CD4-positive, alpha-beta T cell treated with Interleukin-2 at 100 ng/mL for 4 hours (primary cell): ENCODE measurements around the gene COLEC11.
A peak's percentile ranks its signal among the peaks of the same experiment; 100 is the strongest.
"Not testable (repeated sequence)": the region's sequence is repeated elsewhere in the genome, so short reads cannot be mapped to it uniquely, and the experiment has no call there.

ENCODE experiments used
- DNase-seq: peaks from one replicate; pipeline ENCODE4 v3.0.0-alpha.2; 2020; ENCODE audit warnings: low spot score

Gene COLEC11

DNA sequence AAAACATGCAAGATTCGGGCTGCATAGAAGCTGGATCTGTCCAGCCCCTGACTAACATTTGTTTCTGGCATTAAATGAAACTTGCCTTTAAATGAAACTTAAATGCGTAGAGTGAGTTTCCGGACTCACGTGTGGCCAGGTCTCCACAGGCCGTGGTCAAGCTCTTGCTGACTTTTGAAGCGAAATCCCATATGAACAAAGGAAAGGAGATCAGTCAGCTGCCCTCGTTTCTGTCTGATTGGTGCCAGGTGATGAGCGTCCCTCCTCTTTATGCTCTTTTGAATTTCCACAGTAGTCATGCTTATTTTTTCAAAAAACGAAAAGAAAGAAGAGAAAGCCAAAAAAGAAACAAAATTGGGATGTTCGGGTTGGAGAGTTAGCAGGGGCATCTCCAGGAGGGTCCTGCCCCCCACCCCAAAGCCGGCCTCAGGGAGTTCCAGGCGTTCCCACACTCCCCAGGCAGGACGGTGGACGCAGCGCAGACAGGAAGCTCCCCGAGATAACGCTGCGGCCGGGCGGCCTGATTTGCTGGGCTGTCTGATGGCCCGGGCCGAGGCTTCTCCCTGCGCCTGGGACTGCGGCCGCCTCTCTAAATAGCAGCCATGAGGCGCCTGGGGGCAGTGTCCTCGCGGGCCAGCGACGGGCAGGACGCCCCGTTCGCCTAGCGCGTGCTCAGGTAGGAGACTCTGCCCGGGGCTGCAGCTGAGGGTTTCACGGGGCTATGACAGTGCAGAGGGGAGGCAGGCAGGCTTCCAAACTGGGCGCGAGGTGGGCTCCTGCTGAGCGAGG lies at the start of gene COLEC11:
Gene COLEC11, plus strand, starts transcription at position 620 of the 789 bp plus-strand sequence. CDS start 9,229 bp downstream, outside the sequence.
- DNase-seq, result no peak

- DNase-seq, result no peak
Observed at GRCh38 chr2:3545788-3546478, 49.0 kb upstream of the COLEC11 start.

DNA sequence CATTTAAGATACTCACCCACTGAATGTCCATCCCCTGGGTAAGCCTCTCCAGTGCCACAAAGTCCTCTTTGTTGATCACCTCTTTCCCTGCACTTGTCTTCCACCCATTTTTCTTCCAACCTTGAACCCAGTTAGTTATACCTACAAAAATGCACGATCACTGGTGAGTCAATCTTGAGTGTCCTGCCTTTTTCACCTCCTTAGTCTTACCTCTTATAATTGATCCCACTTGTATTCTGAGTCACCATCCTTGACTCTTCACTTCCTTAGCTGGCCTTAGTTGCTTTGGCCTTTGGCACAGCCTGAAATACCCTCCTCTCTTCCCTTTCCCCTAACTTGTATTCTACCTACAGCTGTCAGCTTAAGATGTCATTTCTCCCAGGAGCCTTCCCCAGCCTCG lies 47.0 kb upstream of the COLEC11 start:
- DNase-seq, result no peak

DNA sequence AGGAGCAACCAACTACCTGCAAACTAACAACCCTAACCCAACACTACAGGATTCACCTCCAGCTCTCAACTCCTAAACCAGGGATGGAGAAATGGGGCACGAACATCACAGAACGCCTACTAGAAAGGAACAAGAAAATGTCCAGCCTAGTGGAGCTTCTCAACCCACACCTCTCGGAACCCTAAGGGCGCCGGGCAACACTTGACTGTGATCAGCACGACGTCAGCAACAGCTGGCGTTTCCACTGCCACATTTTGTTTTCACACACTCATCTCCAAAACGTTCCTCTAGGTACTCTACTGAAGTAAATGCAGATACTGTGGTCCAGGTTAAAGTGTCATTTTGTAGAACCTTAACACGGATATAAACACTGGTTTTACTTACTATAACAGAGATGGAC lies 41.0 kb upstream of the COLEC11 start:
- no peak for DNase-seq

DNA sequence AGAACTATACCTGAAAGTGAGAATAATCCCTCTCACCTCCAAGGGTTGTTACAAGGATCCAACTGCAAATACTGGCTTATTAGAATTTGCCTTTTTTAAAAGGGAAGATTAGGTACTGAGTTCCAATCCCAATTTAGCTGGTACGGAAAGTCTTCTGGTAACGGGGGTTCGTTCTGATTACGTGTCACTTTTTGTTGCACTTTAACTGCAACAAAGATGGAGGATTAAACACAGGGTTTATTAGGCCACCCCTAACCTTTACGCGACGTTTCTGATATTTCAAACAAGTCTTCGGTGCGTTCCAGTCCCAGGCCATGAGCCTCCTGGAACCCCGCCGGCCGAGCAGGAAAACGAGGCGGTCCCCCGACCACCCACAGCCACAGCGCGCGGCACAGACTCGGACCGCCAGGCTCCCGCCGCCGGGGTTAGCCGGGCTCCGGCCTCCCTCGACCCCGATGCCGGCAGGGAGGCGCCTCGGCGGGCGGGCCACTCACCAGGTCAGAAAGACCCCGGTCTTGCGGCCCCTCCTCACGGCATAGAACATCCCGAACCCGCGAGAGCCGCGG lies 37.2 kb upstream of the COLEC11 start:
- peak; percentile 19 for DNase-seq

DNA sequence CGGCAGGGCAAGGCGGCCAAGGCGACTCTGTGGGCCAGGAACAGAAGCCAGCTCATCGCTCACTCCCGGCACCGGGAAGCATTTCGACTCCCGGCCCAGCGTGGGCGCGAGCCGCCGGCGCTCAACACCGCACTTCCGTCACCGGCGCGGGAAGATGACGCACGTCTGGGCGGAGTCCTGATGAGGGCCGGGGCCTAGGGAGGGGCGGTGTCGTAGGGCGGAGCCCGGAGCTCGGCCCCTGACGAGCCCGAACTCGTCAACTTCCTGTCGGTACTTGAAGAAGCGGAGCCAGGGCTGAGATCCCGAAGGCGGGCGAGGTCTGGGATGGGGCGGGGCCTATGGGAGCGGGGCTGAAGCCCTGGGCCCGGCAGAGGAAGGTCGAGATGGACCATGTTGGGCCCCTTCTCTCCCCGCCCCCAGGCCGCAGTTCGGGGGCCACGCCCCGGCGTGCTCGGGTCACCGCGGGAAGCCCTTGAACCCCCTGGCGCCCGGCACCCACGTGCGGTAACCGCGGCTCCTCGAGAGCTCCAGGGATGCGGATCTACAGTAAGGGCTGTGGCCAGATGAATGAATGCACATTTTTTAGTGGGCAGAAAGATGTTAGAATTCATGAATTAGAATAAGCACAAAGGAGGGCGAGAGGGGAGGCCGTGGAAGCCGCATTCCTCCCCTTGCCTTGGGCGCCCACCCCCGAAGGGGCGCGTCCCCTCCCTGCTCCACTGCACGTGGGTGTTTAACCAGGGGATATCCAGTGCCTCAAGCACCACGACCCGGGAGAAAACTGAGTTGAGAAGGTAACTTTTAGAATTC lies 36.5 kb upstream of the COLEC11 start, which contains the start of gene RNASEH1:
Gene RNASEH1, minus strand, starts transcription at position 129 of the 810 bp plus-strand sequence. Its CDS starts 73 bp downstream, at position 56.
- peak; percentile 97 for DNase-seq

DNA sequence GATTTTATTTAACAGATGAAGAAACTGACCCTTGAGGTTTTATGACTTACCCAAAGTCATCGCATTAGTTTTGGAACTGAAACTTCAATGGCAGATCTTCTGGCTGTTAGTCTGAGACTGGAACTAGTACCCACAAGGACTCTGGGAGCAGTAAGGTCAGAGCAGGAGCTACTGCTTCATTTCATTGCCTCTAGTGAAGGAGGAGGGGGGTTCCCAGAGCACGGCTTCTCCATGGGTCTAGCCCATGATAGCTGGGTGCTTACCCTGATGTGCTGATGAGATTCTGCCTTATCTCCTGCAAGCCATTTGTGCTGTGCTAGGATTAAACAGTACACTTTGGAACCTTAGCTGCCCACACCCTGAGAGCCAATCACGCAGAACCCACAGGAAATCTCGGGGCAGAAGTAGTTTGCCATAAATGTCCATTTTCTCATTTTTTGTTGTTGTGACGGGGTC lies 31.4 kb upstream of the COLEC11 start:
- DNase-seq, result no peak

DNA sequence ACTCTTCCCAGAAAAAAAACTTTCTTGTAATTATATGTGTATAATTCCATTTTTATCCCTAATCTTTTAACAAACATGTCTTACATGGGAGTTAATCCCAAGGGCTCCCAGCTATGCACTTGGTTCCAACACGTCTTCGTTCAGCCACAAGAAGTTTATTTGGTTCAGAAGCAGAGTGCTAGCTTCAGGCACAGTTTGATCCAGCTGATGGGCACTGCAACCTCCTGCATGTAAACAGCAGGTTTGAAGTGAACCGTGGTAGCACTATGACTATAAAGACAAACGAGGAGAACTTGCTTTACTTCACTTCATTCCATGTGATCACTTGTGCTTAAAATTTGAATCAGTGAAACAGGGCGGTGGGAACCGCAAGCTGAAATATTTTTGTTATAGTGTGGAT lies 29.8 kb upstream of the COLEC11 start:
- DNase-seq, result no peak

GRCh38 chr2:3566806-3567205 lies 28.1 kb upstream of the COLEC11 start:
- DNase-seq, result no peak

- DNase-seq, result not testable (repeated sequence)
Observed at GRCh38 chr2:3569656-3570055, 25.3 kb upstream of the COLEC11 start.

GRCh38 chr2:3571284-3571683 lies 23.6 kb upstream of the COLEC11 start:
- no peak for DNase-seq

- DNase-seq, result no peak
Observed at GRCh38 chr2:3572620-3573019, 22.3 kb upstream of the COLEC11 start.

DNA sequence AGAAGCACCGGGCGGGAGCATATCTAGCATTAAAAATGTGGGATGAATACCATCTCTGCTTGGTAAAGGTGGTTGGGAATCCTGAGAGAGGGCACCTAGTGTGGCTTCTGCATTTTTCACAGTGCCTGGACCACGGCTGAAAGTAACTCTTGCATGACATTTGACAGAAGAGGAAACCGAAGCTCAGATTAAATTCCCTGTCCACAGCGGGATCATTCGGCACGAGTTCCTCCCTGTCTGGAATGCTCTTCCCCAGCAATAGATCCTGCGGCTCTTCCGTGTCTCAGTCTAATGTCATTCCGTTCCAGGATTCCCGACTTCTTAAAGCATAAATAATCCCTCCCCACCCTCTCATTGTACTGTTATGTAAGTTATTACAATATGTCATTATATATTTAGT lies 20.8 kb upstream of the COLEC11 start:
- no peak for DNase-seq

GRCh38 chr2:3575534-3576262 lies 19.2 kb upstream of the COLEC11 start:
- DNase-seq, result peak; percentile 19

DNA sequence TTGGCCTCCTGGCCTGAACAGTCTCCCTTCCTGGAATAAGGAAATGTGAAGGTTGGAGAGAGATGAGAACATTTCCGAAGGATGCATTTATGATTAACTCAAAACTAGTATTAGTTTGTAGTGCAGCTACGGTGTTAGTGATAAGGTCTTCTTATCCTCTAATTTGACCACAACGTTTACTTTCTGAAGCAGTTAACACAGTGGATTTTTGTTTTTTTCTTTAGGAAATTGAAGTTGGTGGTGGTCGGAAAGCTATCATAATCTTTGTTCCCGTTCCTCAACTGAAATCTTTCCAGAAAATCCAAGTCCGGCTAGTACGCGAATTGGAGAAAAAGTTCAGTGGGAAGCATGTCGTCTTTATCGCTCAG lies 18.7 kb upstream of the COLEC11 start:
- DNase-seq, result not testable (repeated sequence)

DNA sequence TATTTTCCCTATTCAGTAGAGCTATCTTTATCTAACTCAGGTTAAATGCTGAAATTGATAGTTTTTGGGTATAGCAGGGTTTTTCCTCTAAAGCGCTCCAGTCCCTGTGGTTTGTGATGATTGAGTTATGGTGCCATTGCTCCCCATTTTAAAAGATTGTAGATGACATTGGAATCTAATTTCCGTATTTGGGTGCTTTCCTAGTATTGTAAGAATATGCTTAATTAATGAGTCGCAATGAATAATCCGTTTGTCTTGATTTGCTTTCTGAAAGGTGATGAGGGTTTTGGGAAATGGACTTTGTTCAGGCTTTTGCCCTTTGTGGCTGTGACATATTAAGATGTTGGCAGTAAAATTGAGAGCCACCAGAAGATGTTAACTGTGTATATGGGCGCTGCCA lies 15.9 kb upstream of the COLEC11 start:
- DNase-seq, result no peak

GRCh38 chr2:3580449-3580848 lies 14.5 kb upstream of the COLEC11 start:
- DNase-seq, result no peak

DNA sequence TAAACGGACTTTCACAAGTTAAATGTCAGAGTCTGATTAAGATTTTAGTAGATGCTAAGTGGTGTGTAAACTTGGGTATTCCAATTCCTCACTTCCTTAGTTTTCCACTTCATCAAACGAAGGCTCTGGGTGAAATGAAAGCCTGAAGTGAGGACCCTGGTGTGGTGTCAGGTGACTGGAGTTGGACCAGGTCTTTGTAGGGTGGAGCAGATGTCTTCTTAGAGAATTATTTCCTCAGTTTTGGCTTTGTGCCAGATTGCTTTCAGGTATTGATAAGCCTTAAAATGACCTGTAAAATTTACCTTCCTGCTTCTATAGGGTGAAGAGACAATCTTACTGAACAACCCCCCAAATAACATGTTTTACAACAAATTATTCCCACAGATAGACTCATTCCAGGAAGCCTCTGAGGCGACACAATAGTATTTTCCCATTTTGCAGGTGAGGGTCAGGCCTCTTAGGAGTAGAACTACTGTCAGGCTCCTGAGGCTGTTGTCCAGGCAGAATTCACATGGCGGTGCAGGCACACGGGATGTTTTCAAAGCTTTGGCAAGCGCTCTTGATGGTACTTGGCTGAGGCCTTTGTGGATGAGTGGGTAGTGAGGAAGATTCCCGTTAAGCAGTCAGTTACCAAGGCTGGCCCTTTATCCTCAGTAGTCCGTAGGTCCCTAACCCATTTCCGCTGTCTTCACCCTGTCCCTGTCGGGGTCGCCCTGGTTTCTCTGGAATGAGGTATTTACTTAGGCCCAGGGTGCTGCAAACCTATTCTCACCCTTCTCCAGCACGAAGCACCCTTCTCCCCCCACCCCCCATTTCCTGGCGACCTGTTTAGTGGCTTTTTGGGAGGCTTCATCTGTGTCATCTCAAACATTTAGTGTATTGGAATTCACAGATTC lies 13.3 kb upstream of the COLEC11 start:
- DNase-seq, result no peak

DNA sequence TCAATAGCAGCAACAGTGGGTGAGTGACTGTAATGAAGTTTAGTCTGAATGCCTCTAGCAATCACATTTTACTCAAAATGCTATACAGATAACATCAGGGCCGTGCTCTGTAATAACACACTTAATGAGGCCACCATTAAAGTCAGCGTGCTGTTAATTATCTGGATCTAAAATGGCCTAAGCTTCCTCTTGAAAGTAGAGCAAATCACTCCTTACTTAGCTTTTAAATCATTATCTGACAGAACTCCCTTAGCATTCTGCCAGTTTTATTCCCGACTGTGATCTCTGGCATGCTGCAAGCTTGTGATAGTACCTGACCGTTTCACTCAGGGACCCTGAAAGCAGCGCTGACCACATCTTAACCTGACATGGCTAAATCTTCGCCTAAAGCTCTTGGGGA lies 10.8 kb upstream of the COLEC11 start:
- no peak for DNase-seq

GRCh38 chr2:3584608-3585260 lies 10.2 kb upstream of the COLEC11 start:
- DNase-seq, result no peak
